GM12878 (cell line): ENCODE results near the gene MEF2D. TPM values are rescaled to one million over a fixed set of nuclear protein-coding genes. Genes with fewer than 3 reads are reported as not detected.

ENCODE experiments used
- ATAC-seq: fragments of 200-7000 bp; cut with Tn5 transposase; 3 replicates; pipeline ENCODE4 v1.9.1; 2020; ENCODE audit warnings: mild to moderate bottlenecking, moderate library complexity
- BruUV-seq: library from RNA; stranded (reverse); fragments of 400-500 nt; replicated peaks from 2 replicates; lab custom pipeline; 2021; lab: Mats Ljungman, UMichigan
- CTCF ChIA-PET: fragments of 300-600 bp; sonication (Branson Sonifier 250); formaldehyde crosslinking; extraction: SDS; loops from one replicate; lab custom pipeline; 2021; ENCODE audit warnings: inconsistent platforms; lab: Yijun Ruan, JAX
- POLR2A ChIA-PET: fragments of 350-600 bp; formaldehyde crosslinking; extraction: SDS; loops from one replicate; lab custom pipeline; 2021; ENCODE audit warnings: inconsistent platforms; lab: Charles Lee
- RAD21 ChIA-PET: fragments of 300-600 bp; sonication (Branson Sonifier 250); formaldehyde crosslinking; loops from one replicate; lab custom pipeline; 2023; ENCODE audit warnings: antibody characterized with exemption; ENCODE audit not compliant: unreplicated experiment; lab: Charles Lee
- SMC1A ChIA-PET: fragments of 300-600 bp; sonication (Branson Sonifier 250); formaldehyde crosslinking; loops from one replicate; lab custom pipeline; 2023; ENCODE audit not compliant: unreplicated experiment, uncharacterized antibody; lab: Charles Lee
- DNase-seq: peaks from one replicate; pipeline ENCODE4 v3.0.0-alpha.2; 2011; ENCODE audit warnings: low read depth, low spot score
- FAIRE-seq: peaks from 3 replicates; lab custom pipeline; 2011; peaks lifted over from hg19 to GRCh38; lab: Jason Lieb, UNC
- H2AFZ ChIP-seq: 2 replicates; pipeline ENCODE4 v1.6.0; 2011; ENCODE audit warnings: low read depth, low read length, control low read depth; ENCODE audit not compliant: control insufficient read depth
- H3K27ac ChIP-seq: 2 replicates; pipeline ENCODE4 v1.5.1; 2011; ENCODE audit warnings: control low read depth; ENCODE audit not compliant: control insufficient read depth, insufficient read depth
- H3K27me3 ChIP-seq, 2 experiments: replicated peaks in 1 of 2; 2 replicates each; pipeline versions ENCODE4 v1.6.0 to v1.6.1; 2011; ENCODE audit warnings: low read length in 1 of 2; ENCODE audit not compliant: control insufficient read depth in 2 of 2, insufficient read depth in 2 of 2
- H3K36me3 ChIP-seq, 2 experiments: 2 replicates each; pipeline ENCODE4 v1.5.1; 2011; ENCODE audit warnings: low read length in 1 of 2; ENCODE audit not compliant: control insufficient read depth in 2 of 2, insufficient read depth in 2 of 2
- H3K4me1 ChIP-seq: 2 replicates; pipeline ENCODE4 v1.6.1; 2011; ENCODE audit warnings: mild to moderate bottlenecking, low read length, moderate library complexity, mixed read lengths; ENCODE audit not compliant: control insufficient read depth, insufficient read depth
- H3K4me2 ChIP-seq: 2 replicates; pipeline ENCODE4 v1.6.0; 2011; ENCODE audit warnings: control low read depth; ENCODE audit not compliant: control insufficient read depth, insufficient read depth
- H3K4me3 ChIP-seq: fragments of 200-600 bp; sonication (generic); 2 replicates; pipeline ENCODE4 v1.5.1; 2016
- H3K79me2 ChIP-seq: 2 replicates; pipeline ENCODE4 v1.6.0; 2011; ENCODE audit warnings: low read length; ENCODE audit not compliant: control insufficient read depth, insufficient read depth
- H3K9ac ChIP-seq: 2 replicates; pipeline ENCODE4 v1.8.0; 2011; ENCODE audit warnings: low read length, control low read depth, mixed read lengths; ENCODE audit not compliant: control insufficient read depth, insufficient read depth
- H3K9me3 ChIP-seq: replicated peaks from 3 replicates; pipeline ENCODE4 v1.5.1; 2011; ENCODE audit warnings: mild to moderate bottlenecking, low read length; ENCODE audit not compliant: control insufficient read depth, insufficient read depth
- H4K20me1 ChIP-seq: 2 replicates; pipeline ENCODE4 v1.6.0; 2011; ENCODE audit not compliant: control insufficient read depth, insufficient read depth
- E4F1 ChIP-seq: fragments of 450-650 bp; IDR thresholded peaks from 2 replicates; pipeline ENCODE4 v1.6.1; 2018; ENCODE audit warnings: borderline replicate concordance, mild to moderate bottlenecking; ENCODE audit not compliant: partially characterized antibody
- MXI1 ChIP-seq: fragments of 150-350 bp; IDR thresholded peaks from 2 replicates; pipeline ENCODE4 v1.6.1; 2011; ENCODE audit warnings: low read depth, mild to moderate bottlenecking, inconsistent platforms, low read length, improper control_type of control experiment
- MYB ChIP-seq: fragments of 150-350 bp; IDR thresholded peaks from 2 replicates; pipeline ENCODE4 v1.6.1; 2014; ENCODE audit warnings: mild to moderate bottlenecking, low read depth, low read length, borderline replicate concordance
- NFXL1 ChIP-seq: fragments of 450-650 bp; IDR thresholded peaks from 2 replicates; pipeline ENCODE4 v1.6.1; 2017; ENCODE audit warnings: antibody characterized with exemption, mild to moderate bottlenecking, borderline replicate concordance
- USF2 ChIP-seq: IDR thresholded peaks from 2 replicates; pipeline ENCODE4 v1.6.1; 2011; ENCODE audit warnings: low read depth, low read length, improper control_type of control experiment, borderline replicate concordance
- YY1 ChIP-seq: IDR thresholded peaks from 2 replicates; pipeline ENCODE4 v1.6.1; 2011; ENCODE audit warnings: low read depth, mild to moderate bottlenecking, low read length
- WGBS: methylation state at CpG from one replicate; pipeline ENCODE4 v1.1.6; 2016; ENCODE audit warnings: low lambda C conversion rate; ENCODE audit not compliant: insufficient replicate concordance, insufficient coverage; ENCODE audit errors: missing lambda C conversion rate; 5-methylcytosine and 5-hydroxymethylcytosine counted together
- in situ Hi-C: fragments of 300-500 bp; cut with MboI; formaldehyde crosslinking; loops from 9 replicates; pipeline ENCODE4 v1.14.3; 2018; ENCODE audit warnings: mixed read lengths
- intact Hi-C: fragments of 100-400 bp; cut with micrococcal nuclease; formaldehyde crosslinking; loops from one replicate; pipeline ENCODE4 v1.14.2; 2022; ENCODE audit not compliant: unreplicated experiment
- polyA plus RNA-seq, 11 experiments: library from polyadenylated mRNA; depleted of rRNA in 4 of 11; unstranded in 6 of 11; stranded (reverse) in 5 of 11; fragments of >200 nt; fragmentation: Nextera tagmentation in 4 of 11; fragmentation: Illumina TruSeq in 1 of 11; extraction: Ambion mirVana in 4 of 11; extraction: Trizol in 1 of 11; gene quantifications; 1 replicate in 1 of 11; 2 replicates in 10 of 11; pipeline versions ENCODE4 v1.2.1 to v1.2.3, GENCODE V29; 2011 to 2016; ENCODE audit warnings: inconsistent platforms in 2 of 11, missing spikeins in 2 of 11, low read depth in 1 of 11
- total RNA-seq, 4 experiments: library from RNA; depleted of rRNA in 3 of 4; stranded (reverse); fragments of >200 nt in 3 of 4; fragmentation: Illumina TruSeq in 1 of 4; extraction: Trizol in 1 of 4; gene quantifications; 2 replicates each; pipeline versions ENCODE4 v1.2.1 to v1.2.3, GENCODE V29; 2013 to 2021

The MEF2D gene
- total and polyA plus RNA-seq, 10 of the 15 experiments (the other 5 are each of a cell fraction or from before 2014, with no cell fraction given): 0.61 to 53.0 (median 15.2) TPM

DNA sequence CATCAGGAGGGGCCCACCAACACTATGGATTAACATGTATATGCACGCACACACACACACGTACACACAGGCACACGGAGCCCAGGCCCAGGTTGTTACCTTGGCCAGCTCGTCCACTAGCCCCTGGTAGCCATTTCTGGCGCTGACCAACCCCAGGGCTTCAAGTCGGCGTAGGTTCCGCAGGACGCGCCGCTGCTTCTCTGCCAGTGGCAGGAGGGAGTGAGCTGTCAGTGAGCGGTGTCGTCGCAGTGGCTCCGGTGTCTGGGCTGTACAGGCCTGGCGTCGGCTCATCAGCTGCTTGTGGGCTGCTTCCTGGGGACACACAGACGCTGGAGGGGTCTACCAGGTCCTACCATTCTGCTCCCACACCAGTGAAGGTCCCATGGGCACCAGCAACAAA is 29.4 kb upstream of the MEF2D start:
- H4K20me1 ChIP-seq: no peaks in the 10 kb centered on the region
- intact Hi-C loops: no loop called here
- ATAC-seq: no peak
- 92% methylated on average over 18 of the region's 18 CpGs for WGBS
- H3K4me1 ChIP-seq: peaks cover 10% of the 10 kb centered on the region
- in situ Hi-C loops: no loop called here
- no peak overlapping the region for H3K4me2 ChIP-seq
- SMC1A ChIA-PET: no interaction called here
- no peak overlapping the region for H3K27ac ChIP-seq
- no TSS peak for BruUV-seq
- RAD21 ChIA-PET: no interaction called here
- no peak overlapping the region for H2AFZ ChIP-seq
- CTCF ChIA-PET: interaction anchor here (0.6 to 1.5 kb wide), 3 partner anchors 9 to 626 kb away, joined by 3 to 8 read pairs (median 3); no protein-coding TSS in a partner anchor
- no peaks in the 10 kb centered on the region for H3K27me3 ChIP-seq
- no peak for TF ChIP-seq USF2
- TF ChIP-seq MYB: no peak
- no peak for TF ChIP-seq NFXL1
- TF ChIP-seq YY1: no peak
- TF ChIP-seq MXI1: no peak
- no peak for TF ChIP-seq E4F1
- DNase-seq: no peak
- H3K79me2 ChIP-seq: no peaks in the 10 kb centered on the region
- H3K9ac ChIP-seq: no peak overlapping the region
- no peak overlapping the region for H3K4me3 ChIP-seq
- FAIRE-seq: no peak
- H3K9me3 ChIP-seq: no peaks in the 10 kb centered on the region
- POLR2A ChIA-PET: no interaction called here
- no peaks in the 10 kb centered on the region; a peak in 2 of 4 replicates for H3K36me3 ChIP-seq
